Measurements from ENCODE around the gene STX3. TPM values are rescaled to one million over a fixed set of nuclear protein-coding genes. Genes with fewer than 3 reads are reported as not detected.

STX3 gene
- total RNA-seq, 3 donors from 2014 or later (not counting 1 experiment from before 2014, with no cell fraction given): 6.8 to 19.1 (median 17.0) TPM

GRCh38 chr11:59804061-59804460, 48.9 kb downstream of the STX3 start:
- Mint-ChIP-seq H3K4me3 (no peak overlapping the region), H3K27me3 (ENCODE audit: low read depth in 2 of 2) (no peaks in the 10 kb centered on the region), H3K4me1 (peaks cover 0 to 12% of the 10 kb centered on the region in 2 donors), H3K9me3 (no peaks in the 10 kb centered on the region), H3K36me3 (peaks cover 6% of the 10 kb centered on the region), H3K27ac (no peak overlapping the region)
- H3K27ac ChIP-seq (ENCODE audit: low read length): no peak overlapping the region
- H3K4me3 ChIP-seq (ENCODE audit: low read length): no peak overlapping the region
- no peaks in the 10 kb centered on the region for H3K9me3 ChIP-seq (ENCODE audit: control insufficient read depth, insufficient read depth, low read length)
- H3K27me3 ChIP-seq (ENCODE audit: control insufficient read depth, insufficient read depth, low read length): no peaks in the 10 kb centered on the region
- no peak for DNase-seq
- TF ChIP-seq CTCF (IDR thresholded peaks at IDR 0.05): no peak
- H3K36me3 ChIP-seq (ENCODE audit: control insufficient read depth, insufficient read depth, low read length): peaks cover 28% of the 10 kb centered on the region
- WGBS (ENCODE audit: insufficient coverage): 83% methylated on average over 2 of the region's 2 CpGs
- no peak for ATAC-seq
- no peaks in the 10 kb centered on the region for H3K4me1 ChIP-seq (ENCODE audit: control insufficient read depth, insufficient read depth, low read length)
- intact Hi-C loops (cut with micrococcal nuclease): loop anchor here (10.0 kb wide), 1 partner anchor 249 kb away; no protein-coding TSS in a partner anchor

- Mint-ChIP-seq H3K27ac (peak overlapping the region in 1 of 2 donors; percentile 31), H3K9me3 (no peaks in the 10 kb centered on the region), H3K4me1 (peaks cover 12 to 25% of the 10 kb centered on the region in 2 donors), H3K36me3 (peaks cover 6% of the 10 kb centered on the region), H3K4me3 (no peak overlapping the region), H3K27me3 (ENCODE audit: low read depth in 2 of 2) (peaks cover 0 to 2% of the 10 kb centered on the region in 2 donors)
- H3K4me1 ChIP-seq (ENCODE audit: control insufficient read depth, insufficient read depth, low read length): peaks cover 13% of the 10 kb centered on the region
- DNase-seq (no peak), ATAC-seq (no peak)
- TF ChIP-seq CTCF (IDR thresholded peaks at IDR 0.05): no peak
- no peak overlapping the region for H3K4me3 ChIP-seq (ENCODE audit: low read length)
- H3K36me3 ChIP-seq (ENCODE audit: control insufficient read depth, insufficient read depth, low read length): peaks cover 28% of the 10 kb centered on the region
- intact Hi-C loops (cut with micrococcal nuclease): loop anchor here (10.0 kb wide), 1 partner anchor 252 kb away; no protein-coding TSS in a partner anchor
- no peak overlapping the region for H3K27ac ChIP-seq (ENCODE audit: low read length)
- H3K27me3 ChIP-seq (ENCODE audit: control insufficient read depth, insufficient read depth, low read length): no peaks in the 10 kb centered on the region
- H3K9me3 ChIP-seq (ENCODE audit: control insufficient read depth, insufficient read depth, low read length): no peaks in the 10 kb centered on the region
- WGBS (ENCODE audit: insufficient coverage): no CpG with 5 or more reads among the region's 1 CpG
Observed at GRCh38 chr11:59807047-59807610, 52.0 kb downstream of the STX3 start.

GRCh38 chr11:59810189-59810910, 55.2 kb downstream of the STX3 start, which contains the start of gene MRPL16:
TSS of gene MRPL16 (minus strand) at chr11:59810778. CDS start at chr11:59810658, 120 bp downstream.
- Histone ChIP-seq H3K36me3 (ENCODE audit: control insufficient read depth, insufficient read depth, low read length) (peaks cover 26% of the 10 kb centered on the region), H3K4me3 (ENCODE audit: low read length) (peak within 1 kb of the TSS; percentile 59), H3K9me3 (ENCODE audit: control insufficient read depth, insufficient read depth, low read length) (no peaks in the 10 kb centered on the region), H3K27me3 (ENCODE audit: control insufficient read depth, insufficient read depth, low read length) (no peaks in the 10 kb centered on the region), H3K27ac (ENCODE audit: low read length) (peak within 1 kb of the TSS; percentile 69), H3K4me1 (ENCODE audit: control insufficient read depth, insufficient read depth, low read length) (peaks cover 13% of the 10 kb centered on the region)
- ATAC-seq: peak; percentile 97 to 99 (median 98)
- Mint-ChIP-seq H3K4me3 (peak within 1 kb of the TSS; percentile 91), H3K36me3 (peaks cover 6% of the 10 kb centered on the region), H3K9me3 (no peaks in the 10 kb centered on the region), H3K27ac (peak within 1 kb of the TSS; percentile 81 to 90), H3K27me3 (ENCODE audit: low read depth in 2 of 2) (peaks cover 0 to 2% of the 10 kb centered on the region in 2 donors), H3K4me1 (peaks cover 12 to 24% of the 10 kb centered on the region in 2 donors)
- no peak for TF ChIP-seq CTCF (IDR thresholded peaks at IDR 0.05)
- 0% methylated on average over 54 of the region's 54 CpGs for WGBS (ENCODE audit: insufficient coverage)
- intact Hi-C loops (cut with micrococcal nuclease): loop anchor here (2.0 kb wide), 2 partner anchors 56 to 142 kb away; partner anchors contain the start of genes PATL1 and STX3
- DNase-seq: peak; percentile 79 to 95

Measured in natural killer cell (primary cell).